LNCaP clone FGC (cell line): ENCODE results near the gene GABRG3.

Experiments
- DNase-seq: peaks from one replicate; pipeline ENCODE4 v3.0.0-alpha.2; 2011; ENCODE audit warnings: low read depth
- H3K4me3 ChIP-seq: 2 replicates; pipeline ENCODE4 v1.5.1; 2011; ENCODE audit warnings: mild to moderate bottlenecking, low read depth, low read length, control low read depth
- TF ChIP-seq, protein P1 (sequence below): IDR thresholded peaks from 2 replicates; pipeline ENCODE4 v1.5.1; 2012; ENCODE audit warnings: mild to moderate bottlenecking; ENCODE audit not compliant: control insufficient read depth, insufficient read depth; ENCODE audit errors: extremely low read depth

The GABRG3 gene

DNA sequence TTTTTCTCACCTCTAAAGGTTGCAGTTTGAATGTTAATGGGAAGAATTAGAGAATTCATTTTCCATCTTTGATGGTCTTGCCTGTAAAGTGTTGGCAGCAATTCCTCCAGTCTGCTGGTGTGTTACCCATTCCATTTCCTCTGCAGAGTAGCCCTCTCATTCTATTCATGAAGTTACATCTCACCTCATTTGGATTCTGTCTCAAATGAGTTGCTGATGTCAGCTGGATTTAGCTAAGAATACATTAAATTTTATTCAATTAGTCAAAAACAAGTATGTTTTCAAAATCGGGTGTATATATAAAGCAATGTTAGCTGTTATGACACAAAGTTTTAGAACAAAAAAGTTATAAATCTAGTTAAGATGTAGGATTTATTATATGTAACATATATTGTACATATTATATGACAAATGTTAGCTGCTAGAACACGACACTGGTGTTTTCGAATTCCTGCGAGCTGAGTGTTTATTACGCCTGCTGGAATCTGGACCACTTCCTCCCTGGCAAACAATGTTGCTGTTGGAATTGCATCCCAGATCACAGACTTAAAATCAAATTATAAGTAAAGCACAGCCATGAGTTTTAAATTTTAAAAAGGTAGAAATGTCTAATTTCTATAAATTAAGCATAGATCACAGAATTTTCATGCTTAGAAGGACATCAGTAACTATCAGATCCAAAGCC lies 611.9 kb downstream of the GABRG3 start:
- no peak for DNase-seq
- no peak overlapping the region for H3K4me3 ChIP-seq
- TF ChIP-seq, protein P1, sequence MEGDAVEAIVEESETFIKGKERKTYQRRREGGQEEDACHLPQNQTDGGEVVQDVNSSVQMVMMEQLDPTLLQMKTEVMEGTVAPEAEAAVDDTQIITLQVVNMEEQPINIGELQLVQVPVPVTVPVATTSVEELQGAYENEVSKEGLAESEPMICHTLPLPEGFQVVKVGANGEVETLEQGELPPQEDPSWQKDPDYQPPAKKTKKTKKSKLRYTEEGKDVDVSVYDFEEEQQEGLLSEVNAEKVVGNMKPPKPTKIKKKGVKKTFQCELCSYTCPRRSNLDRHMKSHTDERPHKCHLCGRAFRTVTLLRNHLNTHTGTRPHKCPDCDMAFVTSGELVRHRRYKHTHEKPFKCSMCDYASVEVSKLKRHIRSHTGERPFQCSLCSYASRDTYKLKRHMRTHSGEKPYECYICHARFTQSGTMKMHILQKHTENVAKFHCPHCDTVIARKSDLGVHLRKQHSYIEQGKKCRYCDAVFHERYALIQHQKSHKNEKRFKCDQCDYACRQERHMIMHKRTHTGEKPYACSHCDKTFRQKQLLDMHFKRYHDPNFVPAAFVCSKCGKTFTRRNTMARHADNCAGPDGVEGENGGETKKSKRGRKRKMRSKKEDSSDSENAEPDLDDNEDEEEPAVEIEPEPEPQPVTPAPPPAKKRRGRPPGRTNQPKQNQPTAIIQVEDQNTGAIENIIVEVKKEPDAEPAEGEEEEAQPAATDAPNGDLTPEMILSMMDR: no peak

DNA sequence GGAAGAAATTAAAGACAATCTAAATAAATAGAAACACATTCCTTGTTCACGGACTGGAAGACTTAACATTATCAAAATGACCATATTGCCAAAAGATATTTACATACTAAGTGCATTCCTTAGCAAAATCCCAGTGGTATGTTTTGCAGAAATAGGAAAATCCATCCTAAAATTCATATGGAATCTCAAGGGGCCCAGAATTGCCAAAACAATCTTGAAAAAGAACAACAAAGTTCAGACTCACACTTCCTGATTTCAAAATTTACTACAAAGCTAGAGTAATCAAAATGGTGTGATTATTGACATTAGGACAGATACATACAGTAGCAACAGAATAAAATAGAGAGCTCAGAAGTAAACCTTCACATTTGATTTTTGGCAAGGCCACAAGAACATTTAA lies 612.7 kb downstream of the GABRG3 start:
- no peak overlapping the region for H3K4me3 ChIP-seq
- DNase-seq: no peak
- TF ChIP-seq, protein P1: no peak

DNA sequence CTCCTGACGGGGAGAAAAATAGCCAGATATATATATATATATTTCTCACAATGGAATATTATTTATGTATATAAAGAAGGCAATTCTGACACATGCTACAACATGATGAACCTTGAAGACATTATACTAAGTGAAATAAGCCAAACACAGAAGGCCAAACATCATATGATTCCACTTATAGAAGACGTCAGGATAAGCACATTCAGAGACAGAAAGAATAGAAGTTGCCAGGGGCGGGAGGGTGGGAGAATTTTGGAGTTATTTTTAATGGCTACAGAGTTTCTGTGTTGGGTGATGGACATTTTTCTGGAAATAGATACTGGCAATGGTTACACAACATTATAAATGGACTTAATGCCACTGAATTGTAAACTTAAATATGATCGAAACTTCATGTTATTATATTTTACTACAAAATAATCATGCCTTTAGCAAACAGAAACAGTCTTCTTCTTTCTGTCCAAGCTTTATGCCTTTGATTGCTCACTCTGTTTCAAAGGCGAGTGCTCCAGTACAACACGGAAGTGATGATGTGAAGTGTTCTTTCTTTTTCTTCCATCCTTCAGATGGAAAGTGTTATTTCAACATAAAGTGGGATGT lies 614.2 kb downstream of the GABRG3 start:
- no peak for DNase-seq
- no peak overlapping the region for H3K4me3 ChIP-seq
- TF ChIP-seq, protein P1: no peak

DNA sequence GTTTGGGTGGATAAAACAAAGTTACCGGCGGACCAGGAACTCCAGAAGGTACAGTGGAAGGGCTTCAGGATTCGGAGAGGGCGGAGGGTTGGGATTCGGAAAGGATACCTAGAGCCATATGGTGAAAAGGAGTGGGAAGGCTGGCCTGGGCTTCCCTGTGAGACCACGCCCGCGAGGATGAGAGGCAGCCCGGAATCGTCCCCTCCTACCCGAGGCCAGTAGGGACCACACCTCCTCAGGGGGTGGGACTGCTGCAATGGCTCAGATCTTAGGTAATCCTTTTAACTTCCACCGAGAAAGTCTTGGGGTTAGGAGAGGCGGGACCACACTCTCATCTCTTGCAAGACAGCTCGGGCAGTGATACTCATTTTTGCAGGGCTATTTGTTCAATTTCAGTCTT lies 616.8 kb downstream of the GABRG3 start:
- no peak overlapping the region for H3K4me3 ChIP-seq
- TF ChIP-seq, protein P1: no peak
- no peak for DNase-seq

DNA sequence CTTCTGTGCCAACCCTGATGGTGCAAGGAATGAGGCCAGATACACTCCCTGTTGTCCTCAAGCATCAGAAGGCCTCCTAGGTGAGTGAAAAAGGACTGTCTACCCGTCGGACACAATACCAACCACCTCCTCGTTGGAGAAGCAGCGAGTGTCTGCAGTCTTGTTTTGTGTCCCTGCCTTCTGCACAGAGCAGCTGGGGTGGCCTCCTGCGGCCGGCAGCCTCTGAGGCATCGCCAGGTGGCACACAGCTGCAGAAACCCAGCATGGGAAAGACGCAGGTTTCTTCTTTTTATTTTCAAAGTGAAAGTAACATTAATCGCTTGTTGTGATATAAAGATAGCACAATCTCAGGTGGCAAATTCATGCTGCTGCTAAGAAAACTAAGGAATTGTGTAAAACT lies 618.3 kb downstream of the GABRG3 start:
- TF ChIP-seq, protein P1: no peak
- no peak overlapping the region for H3K4me3 ChIP-seq
- no peak for DNase-seq

DNA sequence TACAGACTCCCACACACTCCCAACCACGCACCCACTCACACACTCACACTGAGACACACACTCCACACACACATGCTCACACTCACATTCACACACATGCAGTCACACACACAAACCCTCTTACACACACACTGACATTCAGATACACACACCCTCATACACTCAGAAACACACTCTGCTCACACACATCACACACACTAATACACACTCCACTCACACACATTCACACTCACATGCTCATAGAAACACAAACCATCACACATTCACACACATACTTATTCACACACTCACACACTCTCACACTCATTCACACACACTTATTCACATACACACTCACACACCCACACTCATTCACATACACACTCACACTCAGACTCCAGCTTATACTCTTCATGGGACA lies 618.8 kb downstream of the GABRG3 start:
- TF ChIP-seq, protein P1: no peak
- DNase-seq: no peak
- H3K4me3 ChIP-seq: no peak overlapping the region
